ENCODE measurements around the gene WNK1.

- no peak for TF ChIP-seq RFX5 (IDR thresholded peaks at IDR 0.05; ENCODE audit: borderline replicate concordance, low read depth, low read length)
- TF ChIP-seq KDM5A (IDR thresholded peaks at IDR 0.05; ENCODE audit: low read length): no peak
- no peak for TF ChIP-seq TAF1 (IDR thresholded peaks at IDR 0.05; ENCODE audit: low read depth, low read length)
- TF ChIP-seq, protein P1, sequence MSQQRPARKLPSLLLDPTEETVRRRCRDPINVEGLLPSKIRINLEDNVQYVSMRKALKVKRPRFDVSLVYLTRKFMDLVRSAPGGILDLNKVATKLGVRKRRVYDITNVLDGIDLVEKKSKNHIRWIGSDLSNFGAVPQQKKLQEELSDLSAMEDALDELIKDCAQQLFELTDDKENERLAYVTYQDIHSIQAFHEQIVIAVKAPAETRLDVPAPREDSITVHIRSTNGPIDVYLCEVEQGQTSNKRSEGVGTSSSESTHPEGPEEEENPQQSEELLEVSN (IDR thresholded peaks at IDR 0.05): no peak
- no peak for TF ChIP-seq EZH2 (IDR thresholded peaks at IDR 0.05; ENCODE audit: low read depth, low read length, severe bottlenecking)
- no peak for TF ChIP-seq CTCF (IDR thresholded peaks at IDR 0.05; ENCODE audit: control extremely low read depth in 1 of 3, insufficient read depth in 1 of 3, low read depth in 1 of 3, low read length in 3 of 3)
- TF ChIP-seq SIX5 (IDR thresholded peaks at IDR 0.05; ENCODE audit: low read depth, low read length): no peak
- TF ChIP-seq EP300 (IDR thresholded peaks at IDR 0.05; ENCODE audit: borderline replicate concordance in 1 of 2, low read depth in 2 of 2, low read length in 2 of 2): no peak
- TF ChIP-seq CHD1 (IDR thresholded peaks at IDR 0.05; ENCODE audit: low read depth, low read length): no peak
- TF ChIP-seq YY1 (IDR thresholded peaks at IDR 0.05; ENCODE audit: low read depth, low read length): no peak
- no peak for TF ChIP-seq SP1 (IDR thresholded peaks at IDR 0.05; ENCODE audit: low read depth, low read length)
- TF ChIP-seq GABPA (IDR thresholded peaks at IDR 0.05; ENCODE audit: borderline replicate concordance, insufficient read depth, low read length): no peak
- TF ChIP-seq RAD21 (IDR thresholded peaks at IDR 0.05 in 1 of 2, conservative IDR thresholded peaks at IDR 0.05 in 1 of 2; ENCODE audit: low read depth in 2 of 2, low read length in 2 of 2): no peak
- TF ChIP-seq, protein P2, sequence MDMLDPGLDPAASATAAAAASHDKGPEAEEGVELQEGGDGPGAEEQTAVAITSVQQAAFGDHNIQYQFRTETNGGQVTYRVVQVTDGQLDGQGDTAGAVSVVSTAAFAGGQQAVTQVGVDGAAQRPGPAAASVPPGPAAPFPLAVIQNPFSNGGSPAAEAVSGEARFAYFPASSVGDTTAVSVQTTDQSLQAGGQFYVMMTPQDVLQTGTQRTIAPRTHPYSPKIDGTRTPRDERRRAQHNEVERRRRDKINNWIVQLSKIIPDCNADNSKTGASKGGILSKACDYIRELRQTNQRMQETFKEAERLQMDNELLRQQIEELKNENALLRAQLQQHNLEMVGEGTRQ (IDR thresholded peaks at IDR 0.05; ENCODE audit: low read length): no peak
These were observed 190.7 kb downstream of the WNK1 start for GRCh38 chr12:943051-943450.

Measured in H1 (cell line).